PC-3 (cell line): ENCODE results near the gene LMBR1. TPM values are rescaled to one million over a fixed set of nuclear protein-coding genes. Genes with fewer than 3 reads are reported as not detected.

Source experiments
- ATAC-seq: fragments of 200-7000 bp; cut with Tn5 transposase; 2 replicates; pipeline ENCODE4 v1.9.1; 2020; ENCODE audit warnings: mild to moderate bottlenecking, moderate library complexity
- BruUV-seq: library from RNA; stranded (reverse); fragments of 400-500 nt; replicated peaks from 2 replicates; lab custom pipeline; 2021; lab: Mats Ljungman, UMichigan
- CTCF ChIA-PET: fragments of 300-600 bp; sonication (Branson Sonifier 250); formaldehyde crosslinking; loops from one replicate; lab custom pipeline; 2022; ENCODE audit warnings: antibody characterized with exemption; lab: Charles Lee
- POLR2A ChIA-PET: fragments of 300-600 bp; sonication (Branson Sonifier 250); formaldehyde crosslinking; loops from one replicate; lab custom pipeline; 2022; ENCODE audit warnings: antibody characterized with exemption; ENCODE audit not compliant: unreplicated experiment; lab: Charles Lee
- DNase-seq: peaks from one replicate; pipeline ENCODE4 v3.0.0-alpha.2; 2015
- H2AFZ ChIP-seq: fragments of 300-600 bp; sonication (generic); 2 replicates; pipeline ENCODE4 v1.6.0; 2016; ENCODE audit warnings: antibody characterized with exemption, low read length
- H3F3A ChIP-seq: fragments of 300-600 bp; sonication (generic); one replicate; pipeline ENCODE4 v1.6.0; 2017; ENCODE audit warnings: antibody characterized with exemption, low read length, control low read depth, mild to moderate bottlenecking; ENCODE audit not compliant: unreplicated experiment
- H3K27ac ChIP-seq: fragments of 300-600 bp; sonication (generic); 2 replicates; pipeline ENCODE4 v1.5.1; 2016; ENCODE audit warnings: mild to moderate bottlenecking, low read length
- H3K27me3 ChIP-seq: fragments of 300-600 bp; sonication (generic); 2 replicates; pipeline ENCODE4 v1.6.1; 2016; ENCODE audit warnings: low read length, mixed read lengths
- H3K36me3 ChIP-seq: fragments of 300-600 bp; sonication (generic); 2 replicates; pipeline ENCODE4 v1.6.1; 2016; ENCODE audit warnings: low read depth, mixed run types, low read length, mixed read lengths
- H3K4me1 ChIP-seq: fragments of 300-600 bp; sonication (generic); 2 replicates; pipeline ENCODE4 v1.5.1; 2016; ENCODE audit warnings: low read length; ENCODE audit not compliant: insufficient read depth
- H3K4me2 ChIP-seq: fragments of 300-600 bp; sonication (generic); 2 replicates; pipeline ENCODE4 v1.6.0; 2016; ENCODE audit warnings: low read length
- H3K4me3 ChIP-seq: fragments of 300-600 bp; sonication (generic); 2 replicates; pipeline ENCODE4 v1.5.1; 2016; ENCODE audit warnings: mild to moderate bottlenecking, low read length, mixed read lengths
- H3K79me2 ChIP-seq: fragments of 300-600 bp; sonication (generic); 2 replicates; pipeline ENCODE4 v1.6.1; 2017; ENCODE audit warnings: low read length, mixed read lengths
- H3K9ac ChIP-seq: fragments of 300-600 bp; sonication (generic); 2 replicates; pipeline ENCODE4 v1.6.0; 2016; ENCODE audit warnings: mild to moderate bottlenecking, low read length
- H3K9me2 ChIP-seq: fragments of 300-600 bp; sonication (generic); replicated peaks from 2 replicates; pipeline ENCODE4 v1.6.1; 2016; ENCODE audit warnings: mixed run types, low read length, mixed read lengths
- H3K9me3 ChIP-seq: fragments of 300-600 bp; sonication (generic); 2 replicates; pipeline ENCODE4 v1.6.1; 2016; ENCODE audit warnings: low read length, mixed read lengths
- H4K20me1 ChIP-seq: fragments of 300-600 bp; sonication (generic); 2 replicates; pipeline ENCODE4 v1.6.1; 2016; ENCODE audit warnings: low read length, mixed read lengths
- EZH2 ChIP-seq: fragments of 300-600 bp; sonication (generic); IDR thresholded peaks from one replicate; pipeline ENCODE4 v1.6.1; 2017; ENCODE audit warnings: antibody characterized with exemption, mild to moderate bottlenecking, low read length; ENCODE audit not compliant: unreplicated experiment
- EZH2phosphoT487 ChIP-seq: fragments of 300-600 bp; sonication (generic); IDR thresholded peaks from 2 replicates; pipeline ENCODE4 v1.6.1; 2018; ENCODE audit warnings: mild to moderate bottlenecking, antibody characterized with exemption, low read length, borderline replicate concordance
- intact Hi-C: fragments of 100-400 bp; cut with micrococcal nuclease; formaldehyde crosslinking; loops from 2 replicates; pipeline ENCODE4 v1.9.0; 2023
- total RNA-seq: library from RNA; depleted of rRNA; stranded (reverse); fragments of >200 nt; gene quantifications from 2 replicates; pipeline ENCODE4 v1.2.3, GENCODE V29; 2014
- TF ChIP-seq, protein P1 (sequence below): fragments of 300-600 bp; sonication (generic); conservative IDR thresholded peaks from 2 replicates; pipeline ENCODE4 v1.5.1; 2017; ENCODE audit warnings: antibody characterized with exemption, low read depth, mild to moderate bottlenecking, low read length

LMBR1 gene
- total RNA-seq, 1 experiment from 2014 or later: 61.7 TPM

DNA sequence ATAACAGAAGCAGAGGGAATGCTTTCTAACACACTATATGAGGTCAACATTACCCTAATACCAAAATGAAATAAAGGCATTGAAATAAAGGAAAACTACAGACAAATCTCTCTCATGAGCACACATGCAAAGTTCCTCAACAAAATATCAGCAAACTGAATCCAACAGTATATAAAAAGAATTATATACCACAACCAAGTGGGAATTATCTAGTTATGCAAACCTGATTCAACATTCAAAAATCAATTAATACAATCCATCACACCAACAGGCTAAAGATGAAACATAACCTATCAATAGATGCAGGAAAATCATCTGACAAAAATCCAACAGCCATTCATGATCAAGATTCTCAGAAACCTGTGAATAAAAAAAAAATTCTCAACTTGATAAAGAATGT, 34.5 kb downstream of the LMBR1 start:
- Histone ChIP-seq H3K4me3 (no peak overlapping the region), H3K9me2 (no peaks in the 10 kb centered on the region), H4K20me1 (no peaks in the 10 kb centered on the region), H2AFZ (no peak overlapping the region), H3K27me3 (no peaks in the 10 kb centered on the region), H3K4me1 (no peaks in the 10 kb centered on the region), H3K27ac (no peak overlapping the region), H3K4me2 (no peak overlapping the region), H3K9ac (no peak overlapping the region), H3F3A (no peaks in the 10 kb centered on the region), H3K36me3 (peaks cover 14% of the 10 kb centered on the region; the same call in 1 of the 2 replicates), H3K79me2 (peaks cover 42% of the 10 kb centered on the region), H3K9me3 (0 out of 2 replicates have a peak, but pooled peaks cover 3% of the 10 kb centered on the region)
- ChIA-PET CTCF (interaction anchor here (0.6 kb wide), 1 partner anchor 91 kb away, joined by 12 read pairs; the partner anchor contains the start of gene NOM1), POLR2A (no interaction called here)
- DNase-seq (no peak), ATAC-seq (no peak)
- intact Hi-C loops: no loop called here
- BruUV-seq: no TSS peak
- TF ChIP-seq EZH2: no peak
- TF ChIP-seq, protein P1, sequence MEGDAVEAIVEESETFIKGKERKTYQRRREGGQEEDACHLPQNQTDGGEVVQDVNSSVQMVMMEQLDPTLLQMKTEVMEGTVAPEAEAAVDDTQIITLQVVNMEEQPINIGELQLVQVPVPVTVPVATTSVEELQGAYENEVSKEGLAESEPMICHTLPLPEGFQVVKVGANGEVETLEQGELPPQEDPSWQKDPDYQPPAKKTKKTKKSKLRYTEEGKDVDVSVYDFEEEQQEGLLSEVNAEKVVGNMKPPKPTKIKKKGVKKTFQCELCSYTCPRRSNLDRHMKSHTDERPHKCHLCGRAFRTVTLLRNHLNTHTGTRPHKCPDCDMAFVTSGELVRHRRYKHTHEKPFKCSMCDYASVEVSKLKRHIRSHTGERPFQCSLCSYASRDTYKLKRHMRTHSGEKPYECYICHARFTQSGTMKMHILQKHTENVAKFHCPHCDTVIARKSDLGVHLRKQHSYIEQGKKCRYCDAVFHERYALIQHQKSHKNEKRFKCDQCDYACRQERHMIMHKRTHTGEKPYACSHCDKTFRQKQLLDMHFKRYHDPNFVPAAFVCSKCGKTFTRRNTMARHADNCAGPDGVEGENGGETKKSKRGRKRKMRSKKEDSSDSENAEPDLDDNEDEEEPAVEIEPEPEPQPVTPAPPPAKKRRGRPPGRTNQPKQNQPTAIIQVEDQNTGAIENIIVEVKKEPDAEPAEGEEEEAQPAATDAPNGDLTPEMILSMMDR: no peak
- no peak for TF ChIP-seq EZH2phosphoT487

DNA sequence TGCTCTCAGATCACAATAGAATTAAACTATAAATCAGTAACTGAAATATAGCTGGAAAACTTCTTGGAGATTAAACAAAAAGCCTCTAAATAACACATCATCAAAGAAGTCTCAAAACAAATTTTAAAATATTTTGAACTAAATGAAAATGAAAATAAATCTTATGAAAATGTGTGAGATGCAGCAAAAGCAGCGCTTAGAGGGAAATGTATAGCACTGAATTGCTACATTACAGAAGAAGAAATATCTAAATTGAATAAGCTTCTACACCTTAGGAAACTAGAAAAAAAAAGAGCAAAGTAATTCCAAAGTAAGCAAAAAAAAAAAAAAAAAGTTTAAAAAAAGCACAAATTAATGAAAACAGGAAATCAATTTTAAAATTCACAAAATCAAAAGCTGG, 35.2 kb downstream of the LMBR1 start:
- H3K9ac ChIP-seq: no peak overlapping the region
- no TSS peak for BruUV-seq
- H3K4me1 ChIP-seq: no peaks in the 10 kb centered on the region
- ChIA-PET POLR2A (no interaction called here), CTCF (interaction anchor here (0.6 kb wide), 1 partner anchor 91 kb away, joined by 12 read pairs; the partner anchor contains the start of gene NOM1)
- intact Hi-C loops: no loop called here
- no peaks in the 10 kb centered on the region for H3K27me3 ChIP-seq
- no peaks in the 10 kb centered on the region for H4K20me1 ChIP-seq
- H3K4me2 ChIP-seq: no peak overlapping the region
- no peak overlapping the region for H2AFZ ChIP-seq
- 0 out of 2 replicates have a peak, but pooled peaks cover 3% of the 10 kb centered on the region for H3K9me3 ChIP-seq
- TF ChIP-seq EZH2 (no peak), EZH2phosphoT487 (no peak)
- TF ChIP-seq, protein P1: no peak
- DNase-seq (no peak), ATAC-seq (no peak)
- no peak overlapping the region for H3K27ac ChIP-seq
- H3K9me2 ChIP-seq: no peaks in the 10 kb centered on the region
- peaks cover 14% of the 10 kb centered on the region; the same call in 1 of the 2 replicates for H3K36me3 ChIP-seq
- H3K79me2 ChIP-seq: peaks cover 42% of the 10 kb centered on the region
- no peaks in the 10 kb centered on the region for H3F3A ChIP-seq
- H3K4me3 ChIP-seq: no peak overlapping the region

DNA sequence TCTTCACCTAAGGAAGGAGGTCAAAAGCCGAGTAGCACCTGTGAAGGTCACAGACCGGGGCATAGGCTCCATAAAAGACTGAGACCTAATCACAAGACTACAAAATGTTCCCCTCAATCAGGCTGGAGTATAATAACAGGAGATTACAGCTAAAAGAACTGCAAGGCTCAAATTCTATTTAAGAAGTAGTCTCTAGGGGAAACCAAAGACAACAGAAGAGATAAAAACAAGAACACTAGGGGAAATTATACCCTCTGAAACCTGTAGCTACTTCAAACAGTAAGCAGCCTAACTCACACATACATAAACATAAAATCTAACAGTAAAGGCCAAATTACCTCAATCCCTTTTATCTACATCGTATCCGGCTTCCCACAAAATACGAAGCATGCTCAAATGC, 38.3 kb downstream of the LMBR1 start:
- Histone ChIP-seq H3K4me3 (no peak overlapping the region), H3K27ac (no peak overlapping the region), H3K9me3 (no peaks in the 10 kb centered on the region), H3F3A (no peaks in the 10 kb centered on the region), H3K79me2 (peaks cover 51% of the 10 kb centered on the region), H2AFZ (no peak overlapping the region), H4K20me1 (no peaks in the 10 kb centered on the region), H3K36me3 (peaks cover 2% of the 10 kb centered on the region; the same call in 1 of the 2 replicates), H3K27me3 (no peaks in the 10 kb centered on the region), H3K9ac (no peak overlapping the region), H3K4me2 (no peak overlapping the region), H3K4me1 (no peaks in the 10 kb centered on the region), H3K9me2 (no peaks in the 10 kb centered on the region)
- no peak for DNase-seq
- no peak for TF ChIP-seq EZH2
- TF ChIP-seq, protein P1: no peak
- no peak for TF ChIP-seq EZH2phosphoT487
- intact Hi-C loops: no loop called here
- ATAC-seq: no peak
- POLR2A ChIA-PET: no interaction called here
- no TSS peak for BruUV-seq
- CTCF ChIA-PET: no interaction called here
